ENCODE results near the gene MTHFD2L. TPM values are rescaled to one million over a fixed set of nuclear protein-coding genes. Genes with fewer than 3 reads are reported as not detected.

MTHFD2L gene
- total and polyA plus RNA-seq, 8 donors, result 9.1 to 19.1 (median 16.6) TPM

GRCh38 chr4:74330295-74330750 is 172.4 kb downstream of the MTHFD2L start:
- no peak for TF ChIP-seq CTCF (IDR thresholded peaks at IDR 0.05)
- no peak overlapping the region for H3K27ac ChIP-seq
- intact Hi-C loops (cut with DNase I), result no loop called here
- no peaks in the 10 kb centered on the region for H3K4me1 ChIP-seq
- DNase-seq (no peak), ATAC-seq (no peak)
- H3K4me3 ChIP-seq, result no peak overlapping the region
- no peaks in the 10 kb centered on the region for H3K36me3 ChIP-seq
- H3K27me3 ChIP-seq, result no peaks in the 10 kb centered on the region
- no peaks in the 10 kb centered on the region for H3K9me3 ChIP-seq

- Histone ChIP-seq H3K4me1 (no peaks in the 10 kb centered on the region), H3K27me3 (no peaks in the 10 kb centered on the region), H3K9me3 (no peaks in the 10 kb centered on the region), H3K36me3 (no peaks in the 10 kb centered on the region), H3K27ac (no peak overlapping the region), H3K4me3 (no peak overlapping the region)
- TF ChIP-seq CTCF (IDR thresholded peaks at IDR 0.05), result no peak
- intact Hi-C loops (cut with DNase I), result no loop called here
- DNase-seq, result no peak
- no peak for ATAC-seq
These were observed 173.3 kb downstream of the MTHFD2L start for GRCh38 chr4:74331252-74331651.

- H3K27me3 ChIP-seq, result no peaks in the 10 kb centered on the region
- H3K27ac ChIP-seq, result no peak overlapping the region
- no peaks in the 10 kb centered on the region for H3K9me3 ChIP-seq
- no peak overlapping the region for H3K4me3 ChIP-seq
- H3K4me1 ChIP-seq, result no peaks in the 10 kb centered on the region
- no peaks in the 10 kb centered on the region for H3K36me3 ChIP-seq
- ATAC-seq (no peak), DNase-seq (no peak)
- no peak for TF ChIP-seq CTCF (IDR thresholded peaks at IDR 0.05)
- intact Hi-C loops (cut with DNase I), result no loop called here
These were observed 174.0 kb downstream of the MTHFD2L start for GRCh38 chr4:74331944-74332343.

GRCh38 chr4:74334636-74335035 is 176.7 kb downstream of the MTHFD2L start:
- H3K4me1 ChIP-seq, result peaks cover 0 to 8% of the 10 kb centered on the region in 2 donors
- ATAC-seq (no peak), DNase-seq (no peak)
- TF ChIP-seq CTCF (IDR thresholded peaks at IDR 0.05), result no peak
- H3K36me3 ChIP-seq, result no peaks in the 10 kb centered on the region
- no peaks in the 10 kb centered on the region for H3K27me3 ChIP-seq
- intact Hi-C loops (cut with DNase I), result no loop called here
- H3K4me3 ChIP-seq, result no peak overlapping the region
- no peaks in the 10 kb centered on the region for H3K9me3 ChIP-seq
- no peak overlapping the region for H3K27ac ChIP-seq

GRCh38 chr4:74335341-74336021 is 177.6 kb downstream of the MTHFD2L start:
- Histone ChIP-seq H3K36me3 (no peaks in the 10 kb centered on the region), H3K4me1 (peaks cover 0 to 8% of the 10 kb centered on the region in 2 donors), H3K27me3 (no peaks in the 10 kb centered on the region), H3K4me3 (no peak overlapping the region), H3K9me3 (no peaks in the 10 kb centered on the region), H3K27ac (no peak overlapping the region)
- no peak for TF ChIP-seq CTCF (IDR thresholded peaks at IDR 0.05)
- no peak for DNase-seq
- intact Hi-C loops (cut with DNase I), result no loop called here
- ATAC-seq, result no peak

Data from left lung (tissue), 10 donors.